GM23338 (cell line): ENCODE measurements around the gene SHC4. TPM values are rescaled to one million over a fixed set of nuclear protein-coding genes. Genes with fewer than 3 reads are reported as not detected.
A peak's percentile ranks its signal among the peaks of the same experiment; 100 is the strongest.

Experiments
- ATAC-seq: fragments of 200-7000 bp; cut with Tn5 transposase; 3 replicates; pipeline ENCODE4 v1.9.1; 2020
- DNase-seq: peaks from one replicate; pipeline ENCODE4 v3.0.0-alpha.2; 2015; ENCODE audit warnings: low spot score
- H2AFZ ChIP-seq: fragments of 200-600 bp; sonication (generic); 2 replicates; pipeline ENCODE4 v1.8.0; 2016; ENCODE audit warnings: antibody characterized with exemption, mild to moderate bottlenecking, moderate library complexity
- H3F3A ChIP-seq: fragments of 200-600 bp; sonication (generic); replicated peaks from 2 replicates; pipeline ENCODE4 v1.8.0; 2017; ENCODE audit warnings: antibody characterized with exemption, mixed run types, low read depth
- H3K27ac ChIP-seq: fragments of 200-600 bp; sonication (generic); 2 replicates; pipeline ENCODE4 v1.6.1; 2016; ENCODE audit warnings: low read depth
- H3K27me3 ChIP-seq: fragments of 200-600 bp; sonication (generic); 2 replicates; pipeline ENCODE4 v1.8.0; 2016; ENCODE audit warnings: mild to moderate bottlenecking, mixed run types, moderate library complexity; ENCODE audit not compliant: insufficient read depth
- H3K36me3 ChIP-seq: fragments of 200-600 bp; sonication (generic); 2 replicates; pipeline ENCODE4 v1.8.0; 2016; ENCODE audit warnings: mild to moderate bottlenecking; ENCODE audit not compliant: insufficient read depth
- H3K4me1 ChIP-seq: fragments of 200-600 bp; sonication (generic); 2 replicates; pipeline ENCODE4 v1.8.0; 2016; ENCODE audit warnings: mild to moderate bottlenecking, moderate library complexity; ENCODE audit not compliant: insufficient read depth
- H3K4me2 ChIP-seq: fragments of 200-600 bp; sonication (generic); 2 replicates; pipeline ENCODE4 v1.7.1; 2017; ENCODE audit warnings: mixed run types
- H3K4me3 ChIP-seq: fragments of 200-600 bp; sonication (generic); 2 replicates; pipeline ENCODE4 v1.6.1; 2016; ENCODE audit warnings: mixed run types
- H3K79me2 ChIP-seq: fragments of 200-600 bp; sonication (generic); replicated peaks from 2 replicates; pipeline ENCODE4 v1.8.0; 2017; ENCODE audit warnings: mild to moderate bottlenecking; ENCODE audit not compliant: insufficient read depth
- H3K9me2 ChIP-seq: fragments of 200-600 bp; sonication (generic); 2 replicates; pipeline ENCODE4 v1.8.0; 2017; ENCODE audit not compliant: insufficient read depth
- H4K20me1 ChIP-seq: fragments of 200-600 bp; sonication (generic); replicated peaks from 2 replicates; pipeline ENCODE4 v1.8.0; 2017; ENCODE audit warnings: mild to moderate bottlenecking; ENCODE audit not compliant: insufficient read depth
- H3K27ac Mint-ChIP-seq: 2 replicates; pipeline ENCODE4 v1.8.0; 2020; ENCODE audit warnings: inconsistent platforms, mild to moderate bottlenecking, moderate library complexity, mixed read lengths
- H3K27me3 Mint-ChIP-seq: 3 replicates; pipeline ENCODE4 v1.8.0; 2022; ENCODE audit warnings: low read depth, mild to moderate bottlenecking, moderate library complexity, mixed read lengths, inconsistent platforms; ENCODE audit not compliant: insufficient read depth, poor library complexity
- H3K36me3 Mint-ChIP-seq: 3 replicates; pipeline ENCODE4 v1.8.0; 2021; ENCODE audit warnings: low read depth, mild to moderate bottlenecking, inconsistent platforms, moderate library complexity, mixed read lengths
- H3K4me1 Mint-ChIP-seq: 3 replicates; pipeline ENCODE4 v1.8.0; 2020; ENCODE audit warnings: mild to moderate bottlenecking, inconsistent platforms, mixed read lengths
- H3K4me3 Mint-ChIP-seq: 3 replicates; pipeline ENCODE4 v1.8.0; 2021; ENCODE audit warnings: moderate library complexity, mild to moderate bottlenecking, inconsistent platforms, mixed read lengths
- H3K9me3 Mint-ChIP-seq: 3 replicates; pipeline ENCODE4 v1.8.0; 2020; ENCODE audit warnings: moderate library complexity, mild to moderate bottlenecking, inconsistent platforms, mixed read lengths
- CREB1 ChIP-seq: fragments of 250-450 bp; sonication (Bioruptor Pico); IDR thresholded peaks from 2 replicates; pipeline ENCODE4 v1.5.0; 2020; ENCODE audit warnings: low read depth, mild to moderate bottlenecking, moderate library complexity
- EZH2 ChIP-seq: fragments of 200-600 bp; sonication (generic); IDR thresholded peaks from one replicate; pipeline ENCODE4 v1.8.0; 2017; ENCODE audit warnings: antibody characterized with exemption, mild to moderate bottlenecking, low read depth; ENCODE audit not compliant: unreplicated experiment
- EZH2phosphoT487 ChIP-seq: fragments of 200-600 bp; sonication (generic); IDR thresholded peaks from one replicate; pipeline ENCODE4 v1.8.1; 2018; ENCODE audit warnings: antibody characterized with exemption; ENCODE audit not compliant: unreplicated experiment
- JUNB ChIP-seq: IDR thresholded peaks from one replicate; pipeline ENCODE4 v1.6.1; 2016; ENCODE audit warnings: antibody characterized with exemption; ENCODE audit not compliant: unreplicated experiment
- NANOG ChIP-seq: IDR thresholded peaks from 2 replicates; pipeline ENCODE4 v1.6.1; 2016; ENCODE audit warnings: antibody characterized with exemption, borderline replicate concordance
- POLR2AphosphoS5 ChIP-seq: IDR thresholded peaks from 2 replicates; pipeline ENCODE4 v1.6.1; 2016; ENCODE audit warnings: antibody characterized with exemption, low read depth
- STAT1 ChIP-seq: IDR thresholded peaks from one replicate; pipeline ENCODE4 v1.6.1; 2016; ENCODE audit warnings: antibody characterized with exemption; ENCODE audit not compliant: unreplicated experiment
- ZNF114 ChIP-seq: fragments of 250-450 bp; sonication (Bioruptor Pico); IDR thresholded peaks from 2 replicates; pipeline ENCODE4 v1.5.0; 2020; ENCODE audit warnings: mild to moderate bottlenecking, moderate library complexity
- ZNF462 ChIP-seq: fragments of 250-450 bp; sonication (Bioruptor Pico); IDR thresholded peaks from 2 replicates; pipeline ENCODE4 v1.5.0; 2020; ENCODE audit warnings: mild to moderate bottlenecking, moderate library complexity
- polyA plus RNA-seq: library from polyadenylated mRNA; unstranded; fragments of >200 nt; fragmentation: Nextera tagmentation; extraction: Ambion mirVana; gene quantifications from 2 replicates; pipeline ENCODE4 v1.2.1, GENCODE V29; 2016
- total RNA-seq: library from RNA; depleted of rRNA; stranded (reverse); fragments of >200 nt; shearing (Covaris generic); gene quantifications from 2 replicates; pipeline ENCODE4 v1.2.3, GENCODE V29; 2014

Gene SHC4
- total and polyA plus RNA-seq, 2 experiments from 2014 or later = 0.21 to 0.32 TPM

DNA sequence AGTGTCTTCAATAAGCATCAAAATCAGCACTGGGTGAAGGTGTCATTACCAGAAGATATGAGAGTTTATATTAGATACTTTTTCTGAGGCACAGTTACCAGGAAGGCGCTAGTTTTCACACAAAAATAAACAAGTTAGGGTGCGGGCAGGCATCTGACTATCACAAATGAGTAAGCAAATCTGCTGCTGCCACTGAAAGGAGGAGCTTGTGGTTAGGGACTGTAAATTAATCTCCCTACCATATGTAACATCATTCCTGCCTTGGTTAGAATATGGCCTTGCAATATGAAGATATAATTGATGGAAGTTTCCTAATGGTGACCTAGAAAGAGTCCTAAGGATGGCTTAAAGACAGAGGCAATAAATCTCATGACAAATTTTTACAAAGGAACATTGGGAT lies 105.3 kb downstream of the SHC4 start (continued):
- TF ChIP-seq ZNF462 = no peak
- TF ChIP-seq STAT1 = no peak
- no peak for TF ChIP-seq EZH2
- TF ChIP-seq EZH2phosphoT487 = no peak

DNA sequence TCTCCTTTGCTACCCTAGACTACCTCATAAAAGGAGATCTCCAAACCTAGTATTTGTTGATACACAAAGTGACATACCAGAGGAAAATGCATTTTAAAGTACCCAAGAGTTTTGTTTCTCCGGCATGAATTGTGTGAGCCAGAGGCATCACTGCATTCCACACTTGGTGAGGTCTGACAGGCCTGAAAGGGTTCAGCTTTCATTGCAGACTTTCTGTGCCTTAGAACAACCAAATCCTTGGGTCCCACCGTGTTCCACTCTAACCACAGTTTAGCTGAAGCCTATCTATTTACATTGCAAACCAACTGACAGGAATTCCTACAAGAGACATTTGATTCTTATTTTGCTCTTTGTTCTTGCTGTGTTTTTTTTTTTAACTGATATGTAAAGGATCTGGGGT lies 106.8 kb downstream of the SHC4 start:
- H2AFZ ChIP-seq = no peak overlapping the region
- H3K4me1 ChIP-seq = peaks cover 25% of the 10 kb centered on the region
- Mint-ChIP-seq H3K27ac (peak overlapping the region; percentile 73), H3K9me3 (no peaks in the 10 kb centered on the region), H3K4me3 (peak overlapping the region; percentile 1; the same call in 1 of the 3 replicates), H3K4me1 (peaks cover 33% of the 10 kb centered on the region), H3K27me3 (no peaks in the 10 kb centered on the region), H3K36me3 (no peaks in the 10 kb centered on the region)
- peak overlapping the region; percentile 45; the same call in 1 of the 2 replicates for H3K27ac ChIP-seq
- no peaks in the 10 kb centered on the region for H4K20me1 ChIP-seq
- H3K79me2 ChIP-seq = no peaks in the 10 kb centered on the region
- H3F3A ChIP-seq = no peaks in the 10 kb centered on the region
- no peak overlapping the region for H3K4me3 ChIP-seq
- DNase-seq (peak; percentile 77), ATAC-seq (peak; percentile 90)
- no peaks in the 10 kb centered on the region for H3K36me3 ChIP-seq
- no peaks in the 10 kb centered on the region for H3K9me2 ChIP-seq
- TF ChIP-seq CREB1 = no peak
- no peak for TF ChIP-seq JUNB
- no peak for TF ChIP-seq NANOG
- no peak for TF ChIP-seq ZNF114 (CRISPR knock-in tag)
- no peak for TF ChIP-seq POLR2AphosphoS5
- no peak for TF ChIP-seq EZH2
- peak overlapping the region; percentile 10; the same call in 1 of the 2 replicates for H3K4me2 ChIP-seq
- no peaks in the 10 kb centered on the region for H3K27me3 ChIP-seq
